SK-N-SH (cell line): ENCODE results near the gene SP6. TPM values are rescaled to one million over a fixed set of nuclear protein-coding genes. Genes with fewer than 3 reads are reported as not detected.

Experiments
- CTCF ChIA-PET: fragments of 300-600, 350-600 bp; formaldehyde crosslinking; extraction: SDS; loops from one replicate; lab custom pipeline; 2021; lab: Yijun Ruan, JAX
- POLR2A ChIA-PET: fragments of 350-600 bp; sonication (Branson Sonifier 250); formaldehyde crosslinking; extraction: SDS; loops from one replicate; lab custom pipeline; 2020; ENCODE audit warnings: antibody characterized with exemption, inconsistent platforms; lab: Yijun Ruan, JAX
- DNase-seq: peaks from one replicate; pipeline ENCODE4 v3.0.0; 2012
- H2AFZ ChIP-seq: fragments of 200-600 bp; sonication (generic); 2 replicates; pipeline ENCODE4 v1.8.1; 2016; ENCODE audit warnings: antibody characterized with exemption, mild to moderate bottlenecking, low read depth
- H3F3A ChIP-seq: fragments of 200-600 bp; sonication (generic); replicated peaks from 2 replicates; pipeline ENCODE3; 2016; ENCODE audit warnings: antibody characterized with exemption, mild to moderate bottlenecking; ENCODE audit not compliant: insufficient read depth
- H3K27ac ChIP-seq, 2 experiments: fragments of 200-500 bp in 1 of 2; fragments of 200-600 bp in 1 of 2; sonication (Bioruptor generic) in 1 of 2; sonication (generic), shearing (Covaris generic) in 1 of 2; 2 replicates each; pipeline versions ENCODE4 v1.5.1 to v1.6.1; 2014 to 2016; ENCODE audit warnings: low read depth in 2 of 2, inconsistent platforms in 1 of 2, low read length in 1 of 2, mild to moderate bottlenecking in 1 of 2, mixed read lengths in 1 of 2
- H3K27me3 ChIP-seq: fragments of 200-600 bp; sonication (generic), shearing (Covaris generic); 2 replicates; pipeline ENCODE4 v1.6.1; 2016; ENCODE audit warnings: mixed run types; ENCODE audit not compliant: insufficient read depth
- H3K36me3 ChIP-seq, 2 experiments: fragments of 200-500 bp in 1 of 2; fragments of 200-600 bp in 1 of 2; sonication (Bioruptor generic) in 1 of 2; sonication (generic) in 1 of 2; replicated peaks in 1 of 2; 2 replicates each; pipeline versions ENCODE3 to v1.5.1; 2014 to 2016; ENCODE audit warnings: low read length in 1 of 2, mild to moderate bottlenecking in 1 of 2; ENCODE audit not compliant: insufficient read depth in 2 of 2, control insufficient read depth in 1 of 2
- H3K4me1 ChIP-seq, 2 experiments: fragments of 200-500 bp in 1 of 2; fragments of 200-600 bp in 1 of 2; sonication (Bioruptor generic) in 1 of 2; sonication (generic), shearing (Covaris generic) in 1 of 2; 2 replicates each; pipeline versions ENCODE4 v1.5.1 to v1.6.1; 2014 to 2016; ENCODE audit warnings: low read depth in 1 of 2, low read length in 1 of 2, mixed run types in 1 of 2; ENCODE audit not compliant: insufficient read depth in 2 of 2, control insufficient read depth in 1 of 2
- H3K4me2 ChIP-seq: fragments of 200-600 bp; sonication (generic), shearing (Covaris generic); 2 replicates; pipeline ENCODE4 v1.6.1; 2017; ENCODE audit warnings: mixed run types
- H3K4me3 ChIP-seq, 2 experiments: fragments of 200-500 bp in 1 of 2; fragments of 200-600 bp in 1 of 2; sonication (Bioruptor generic) in 1 of 2; sonication (generic), shearing (Covaris generic) in 1 of 2; 2 replicates each; pipeline versions ENCODE4 v1.5.1 to v1.8.1; 2014 to 2016; ENCODE audit warnings: low read depth in 2 of 2, inconsistent platforms in 1 of 2, low read length in 1 of 2, mild to moderate bottlenecking in 1 of 2, mixed read lengths in 1 of 2, moderate library complexity in 1 of 2
- H3K79me2 ChIP-seq: fragments of 200-600 bp; sonication (generic); 2 replicates; pipeline ENCODE4 v1.8.1; 2017; ENCODE audit warnings: mild to moderate bottlenecking; ENCODE audit not compliant: insufficient read depth
- H3K9ac ChIP-seq: fragments of 200-600 bp; sonication (generic); 2 replicates; pipeline ENCODE4 v1.6.1; 2017; ENCODE audit warnings: mixed run types
- H3K9me2 ChIP-seq: fragments of 200-600 bp; sonication (generic); 2 replicates; pipeline ENCODE4 v1.6.1; 2017; ENCODE audit warnings: mixed run types
- H3K9me3 ChIP-seq: fragments of 200-600 bp; sonication (generic); 2 replicates; pipeline ENCODE4 v1.6.1; 2017; ENCODE audit warnings: mixed run types, mild to moderate bottlenecking, moderate library complexity
- H4K20me1 ChIP-seq: fragments of 200-600 bp; sonication (generic); 2 replicates; pipeline ENCODE4 v1.6.1; 2017; ENCODE audit warnings: mild to moderate bottlenecking, mixed run types; ENCODE audit not compliant: insufficient read depth
- ELF1 ChIP-seq: IDR thresholded peaks from 2 replicates; pipeline ENCODE4 v1.4.0; 2012
- FOXM1 ChIP-seq: IDR thresholded peaks from 2 replicates; pipeline ENCODE4 v1.4.0; 2012; ENCODE audit warnings: low read depth, mild to moderate bottlenecking
- GABPA ChIP-seq: IDR thresholded peaks from 2 replicates; pipeline ENCODE4 v1.4.0; 2012; ENCODE audit warnings: low read depth, mild to moderate bottlenecking
- MEF2A ChIP-seq: IDR thresholded peaks from 2 replicates; pipeline ENCODE4 v1.4.0; 2012; ENCODE audit warnings: low read depth, borderline replicate concordance
- RAD21 ChIP-seq: IDR thresholded peaks from 2 replicates; pipeline ENCODE4 v1.6.1; 2012; ENCODE audit warnings: mild to moderate bottlenecking, low read length
- RXRA ChIP-seq: IDR thresholded peaks from 2 replicates; pipeline ENCODE4 v1.4.0; 2012; ENCODE audit warnings: low read depth, mild to moderate bottlenecking, borderline replicate concordance
- TEAD4 ChIP-seq: IDR thresholded peaks from 2 replicates; pipeline ENCODE4 v1.4.0; 2012; ENCODE audit warnings: mild to moderate bottlenecking, borderline replicate concordance; ENCODE audit not compliant: insufficient read depth
- WGBS: methylation state at CpG from one replicate; pipeline ENCODE4 v1.1.6; 2017; ENCODE audit warnings: low lambda C conversion rate; 5-methylcytosine and 5-hydroxymethylcytosine counted together
- polyA plus RNA-seq, 3 experiments: library from polyadenylated mRNA; depleted of rRNA; stranded (reverse); fragments of >200 nt; gene quantifications; 2 replicates each; pipeline ENCODE4 v1.2.3, GENCODE V29; 2012
- TF ChIP-seq, protein P1 (sequence below): fragments of 150-350 bp; IDR thresholded peaks from 2 replicates; pipeline ENCODE4 v1.6.1; 2017; ENCODE audit warnings: antibody characterized with exemption, low read length, low read depth, borderline replicate concordance
- TF ChIP-seq, protein P2 (sequence below): fragments of 150-350 bp; IDR thresholded peaks from 2 replicates; pipeline ENCODE4 v1.6.1; 2016; ENCODE audit warnings: mild to moderate bottlenecking, low read depth, low read length
- TF ChIP-seq, protein P3 (sequence below): IDR thresholded peaks from 2 replicates; pipeline ENCODE4 v1.4.0; 2012; ENCODE audit warnings: low read depth, borderline replicate concordance
- TF ChIP-seq, protein P4 (sequence below): IDR thresholded peaks from 2 replicates; pipeline ENCODE4 v1.4.0; 2012; ENCODE audit warnings: low read depth, borderline replicate concordance
- TF ChIP-seq, protein P5 (sequence below): IDR thresholded peaks from 2 replicates; pipeline ENCODE4; 2012

The SP6 gene
- polyA plus RNA-seq, 1 of the 3 experiments (the other 2 are of a cell fraction), result 0.03 TPM

DNA sequence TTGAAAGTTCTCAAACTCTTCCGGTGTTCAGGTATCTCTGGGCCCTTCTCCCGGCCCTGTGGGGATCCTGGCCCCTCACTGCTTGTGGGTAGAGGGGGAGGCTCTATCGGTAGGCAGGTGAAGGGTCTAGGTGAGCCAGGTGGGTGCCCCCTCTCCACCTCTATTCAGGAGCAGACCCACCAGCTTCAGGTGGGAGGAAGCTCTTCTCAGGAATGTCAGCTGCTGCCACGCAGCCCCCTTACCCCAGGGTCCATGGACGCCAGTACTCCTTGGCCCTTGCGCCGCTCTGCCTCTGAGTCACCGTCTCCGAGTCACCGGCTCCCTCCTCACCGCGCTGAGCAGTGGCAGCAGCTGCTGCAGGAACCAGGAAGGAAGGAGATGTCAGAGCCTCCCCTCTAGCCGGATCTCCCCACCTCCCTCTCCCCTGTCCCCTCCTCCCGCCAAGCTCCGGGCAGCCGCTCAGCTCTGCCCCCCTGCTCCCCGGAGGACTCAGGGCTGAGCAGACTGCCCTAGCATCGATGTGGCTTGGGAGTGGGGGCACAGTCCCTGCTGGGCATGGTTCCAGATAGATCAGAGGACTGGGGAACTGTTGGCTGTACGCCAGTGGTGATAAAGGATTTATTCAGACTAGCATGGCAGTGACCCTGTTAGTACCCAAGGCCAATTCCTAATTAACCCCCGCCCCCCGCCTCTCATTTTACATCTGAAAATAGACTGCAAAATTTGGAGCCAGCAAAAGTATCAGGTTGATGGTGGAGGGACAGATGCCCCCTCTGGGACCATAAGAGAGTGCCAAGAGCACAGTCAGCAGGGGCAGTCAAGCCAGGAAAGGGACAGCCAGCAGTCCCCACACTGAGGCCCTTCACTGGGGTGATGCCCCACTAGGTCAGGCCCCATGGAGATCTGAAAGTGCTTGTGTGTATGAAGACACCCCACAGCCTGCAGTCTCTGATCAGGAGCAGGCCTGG, 29.3 kb downstream of the SP6 start, which contains the start of gene OSBPL7 (continued):
- TF ChIP-seq RXRA (no peak), GABPA (peak; percentile 89), TEAD4 (no peak)
- TF ChIP-seq, protein P1, sequence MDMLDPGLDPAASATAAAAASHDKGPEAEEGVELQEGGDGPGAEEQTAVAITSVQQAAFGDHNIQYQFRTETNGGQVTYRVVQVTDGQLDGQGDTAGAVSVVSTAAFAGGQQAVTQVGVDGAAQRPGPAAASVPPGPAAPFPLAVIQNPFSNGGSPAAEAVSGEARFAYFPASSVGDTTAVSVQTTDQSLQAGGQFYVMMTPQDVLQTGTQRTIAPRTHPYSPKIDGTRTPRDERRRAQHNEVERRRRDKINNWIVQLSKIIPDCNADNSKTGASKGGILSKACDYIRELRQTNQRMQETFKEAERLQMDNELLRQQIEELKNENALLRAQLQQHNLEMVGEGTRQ, result no peak

DNA sequence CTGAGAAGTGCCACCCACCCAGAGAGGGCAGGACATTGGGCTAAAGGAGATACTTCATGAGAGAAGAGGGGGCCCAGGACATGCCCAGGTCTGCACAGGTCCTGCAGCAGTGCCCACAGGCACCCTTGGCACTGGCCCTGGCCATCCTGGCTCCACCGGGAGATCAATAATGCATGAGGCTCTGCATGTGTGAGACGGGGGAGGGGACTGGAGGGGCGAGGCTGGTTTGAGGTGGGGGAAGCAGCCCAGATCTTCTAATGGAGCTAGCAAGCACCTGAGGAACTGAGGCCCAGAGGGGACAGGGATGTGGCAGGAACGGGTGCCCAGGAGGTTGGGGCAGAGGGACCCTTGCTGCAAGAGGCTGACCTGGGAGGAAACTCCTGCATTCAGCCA, 29.9 kb downstream of the SP6 start:
- POLR2A ChIA-PET, result interaction anchor here (0.9 to 2.4 kb wide), 4 partner anchors 10 to 171 kb away, joined by 3 to 28 read pairs (median 5); partner anchors contain the start of genes KPNB1, LRRC46, MRPL10 and SP2
- no peaks in the 10 kb centered on the region for H3K9me3 ChIP-seq
- H4K20me1 ChIP-seq, result no peaks in the 10 kb centered on the region
- peaks cover 7% of the 10 kb centered on the region for H3F3A ChIP-seq
- peak overlapping the region; percentile 99 for H3K4me2 ChIP-seq
- H3K27ac ChIP-seq, result peak overlapping the region; percentile 37 to 88
- DNase-seq, result no peak
- peak overlapping the region; percentile 77 for H2AFZ ChIP-seq
- H3K9ac ChIP-seq, result peak overlapping the region; percentile 67
- CTCF ChIA-PET, result interaction anchor here (0.7 to 4.1 kb wide), 14 partner anchors 10 to 163 kb away, joined by 3 to 40 read pairs (median 4); partner anchors contain the start of genes LRRC46, MRPL10, SCRN2 and TBX21
- H3K79me2 ChIP-seq, result peaks cover 12% of the 10 kb centered on the region; the same call in 1 of the 2 replicates
- H3K4me3 ChIP-seq, result peak overlapping the region; percentile 90 to 93
- TF ChIP-seq, protein P2, sequence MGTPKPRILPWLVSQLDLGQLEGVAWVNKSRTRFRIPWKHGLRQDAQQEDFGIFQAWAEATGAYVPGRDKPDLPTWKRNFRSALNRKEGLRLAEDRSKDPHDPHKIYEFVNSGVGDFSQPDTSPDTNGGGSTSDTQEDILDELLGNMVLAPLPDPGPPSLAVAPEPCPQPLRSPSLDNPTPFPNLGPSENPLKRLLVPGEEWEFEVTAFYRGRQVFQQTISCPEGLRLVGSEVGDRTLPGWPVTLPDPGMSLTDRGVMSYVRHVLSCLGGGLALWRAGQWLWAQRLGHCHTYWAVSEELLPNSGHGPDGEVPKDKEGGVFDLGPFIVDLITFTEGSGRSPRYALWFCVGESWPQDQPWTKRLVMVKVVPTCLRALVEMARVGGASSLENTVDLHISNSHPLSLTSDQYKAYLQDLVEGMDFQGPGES, result no peak
- TF ChIP-seq, protein P3, sequence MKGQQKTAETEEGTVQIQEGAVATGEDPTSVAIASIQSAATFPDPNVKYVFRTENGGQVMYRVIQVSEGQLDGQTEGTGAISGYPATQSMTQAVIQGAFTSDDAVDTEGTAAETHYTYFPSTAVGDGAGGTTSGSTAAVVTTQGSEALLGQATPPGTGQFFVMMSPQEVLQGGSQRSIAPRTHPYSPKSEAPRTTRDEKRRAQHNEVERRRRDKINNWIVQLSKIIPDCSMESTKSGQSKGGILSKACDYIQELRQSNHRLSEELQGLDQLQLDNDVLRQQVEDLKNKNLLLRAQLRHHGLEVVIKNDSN, result no peak
- TF ChIP-seq ELF1, result no peak
- TF ChIP-seq MEF2A, result no peak
- TF ChIP-seq, protein P4, sequence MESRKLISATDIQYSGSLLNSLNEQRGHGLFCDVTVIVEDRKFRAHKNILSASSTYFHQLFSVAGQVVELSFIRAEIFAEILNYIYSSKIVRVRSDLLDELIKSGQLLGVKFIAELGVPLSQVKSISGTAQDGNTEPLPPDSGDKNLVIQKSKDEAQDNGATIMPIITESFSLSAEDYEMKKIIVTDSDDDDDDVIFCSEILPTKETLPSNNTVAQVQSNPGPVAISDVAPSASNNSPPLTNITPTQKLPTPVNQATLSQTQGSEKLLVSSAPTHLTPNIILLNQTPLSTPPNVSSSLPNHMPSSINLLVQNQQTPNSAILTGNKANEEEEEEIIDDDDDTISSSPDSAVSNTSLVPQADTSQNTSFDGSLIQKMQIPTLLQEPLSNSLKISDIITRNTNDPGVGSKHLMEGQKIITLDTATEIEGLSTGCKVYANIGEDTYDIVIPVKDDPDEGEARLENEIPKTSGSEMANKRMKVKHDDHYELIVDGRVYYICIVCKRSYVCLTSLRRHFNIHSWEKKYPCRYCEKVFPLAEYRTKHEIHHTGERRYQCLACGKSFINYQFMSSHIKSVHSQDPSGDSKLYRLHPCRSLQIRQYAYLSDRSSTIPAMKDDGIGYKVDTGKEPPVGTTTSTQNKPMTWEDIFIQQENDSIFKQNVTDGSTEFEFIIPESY, result no peak
- TF ChIP-seq, protein P5, sequence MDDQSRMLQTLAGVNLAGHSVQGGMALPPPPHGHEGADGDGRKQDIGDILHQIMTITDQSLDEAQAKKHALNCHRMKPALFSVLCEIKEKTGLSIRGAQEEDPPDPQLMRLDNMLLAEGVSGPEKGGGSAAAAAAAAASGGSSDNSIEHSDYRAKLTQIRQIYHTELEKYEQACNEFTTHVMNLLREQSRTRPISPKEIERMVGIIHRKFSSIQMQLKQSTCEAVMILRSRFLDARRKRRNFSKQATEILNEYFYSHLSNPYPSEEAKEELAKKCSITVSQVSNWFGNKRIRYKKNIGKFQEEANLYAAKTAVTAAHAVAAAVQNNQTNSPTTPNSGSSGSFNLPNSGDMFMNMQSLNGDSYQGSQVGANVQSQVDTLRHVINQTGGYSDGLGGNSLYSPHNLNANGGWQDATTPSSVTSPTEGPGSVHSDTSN, result no peak
- TF ChIP-seq RAD21, result no peak
- no peak for TF ChIP-seq GABPA
- TF ChIP-seq FOXM1, result no peak
- H3K9me2 ChIP-seq, result no peaks in the 10 kb centered on the region
- H3K4me1 ChIP-seq, result peaks cover 11 to 26% of the 10 kb centered on the region in 2 experiments; a peak in 3 of 4 replicates
- H3K36me3 ChIP-seq, result peaks cover 24 to 45% of the 10 kb centered on the region in 2 experiments
- no peaks in the 10 kb centered on the region for H3K27me3 ChIP-seq
- 4% methylated on average over 4 of the region's 4 CpGs for WGBS
